Liver (tissue), 9 donors: ENCODE measurements around the gene OR6B1. TPM values are rescaled to one million over a fixed set of nuclear protein-coding genes. Genes with fewer than 3 reads are reported as not detected.

ENCODE experiments used
- DNase-seq: peaks from one replicate; pipeline ENCODE4 v3.0.0-alpha.2; 2017; ENCODE audit warnings: low spot score
- H3K27ac ChIP-seq, 2 donors: one replicate each; pipeline ENCODE4 v1.7.0; 2013; ENCODE audit warnings: inconsistent platforms in 2 of 2, low read length in 2 of 2, control low read depth in 1 of 2, low read depth in 1 of 2, mild to moderate bottlenecking in 1 of 2
- H3K27me3 ChIP-seq, 4 donors: one replicate each; pipeline versions ENCODE4 v1.6.1 to v1.7.0; 2013; ENCODE audit warnings: low read length in 3 of 4, inconsistent platforms in 1 of 4, mild to moderate bottlenecking in 1 of 4, moderate library complexity in 1 of 4; ENCODE audit not compliant: control insufficient read depth in 4 of 4, insufficient read depth in 4 of 4
- H3K36me3 ChIP-seq, 4 donors: one replicate each; pipeline versions ENCODE4 v1.6.1 to v1.7.0; 2013; ENCODE audit warnings: low read length in 3 of 4, mild to moderate bottlenecking in 3 of 4, low read depth in 1 of 4, moderate library complexity in 1 of 4; ENCODE audit not compliant: control insufficient read depth in 4 of 4, insufficient read depth in 3 of 4
- H3K4me1 ChIP-seq, 4 donors: one replicate each; pipeline versions ENCODE4 v1.6.1 to v1.7.0; 2013; ENCODE audit warnings: low read length in 3 of 4, mild to moderate bottlenecking in 3 of 4, moderate library complexity in 1 of 4; ENCODE audit not compliant: control insufficient read depth in 4 of 4, insufficient read depth in 4 of 4
- H3K4me3 ChIP-seq, 3 donors: one replicate each; pipeline versions ENCODE4 v1.6.1 to v1.7.0; 2013; ENCODE audit warnings: low read length in 3 of 3, control low read depth in 1 of 3, low read depth in 1 of 3, mild to moderate bottlenecking in 1 of 3
- H3K9ac ChIP-seq, 2 donors: one replicate each; pipeline ENCODE4 v1.7.0; 2013; ENCODE audit warnings: low read length in 2 of 2, mild to moderate bottlenecking in 2 of 2, moderate library complexity in 2 of 2, control low read depth in 1 of 2, low read depth in 1 of 2
- H3K9me3 ChIP-seq, 4 donors: one replicate each; pipeline versions ENCODE4 v1.6.1 to v1.7.0; 2013; ENCODE audit warnings: low read length in 3 of 4; ENCODE audit not compliant: control insufficient read depth in 4 of 4
- EGR1 ChIP-seq, 2 donors: IDR thresholded peaks; 2 replicates each; pipeline ENCODE4 v1.6.1; 2016 to 2018; ENCODE audit warnings: antibody characterized with exemption in 2 of 2, low read depth in 2 of 2
- FOXA1 ChIP-seq: IDR thresholded peaks from 2 replicates; pipeline ENCODE4 v1.6.1; 2016; ENCODE audit warnings: antibody characterized with exemption
- FOXA2 ChIP-seq: IDR thresholded peaks from 2 replicates; pipeline ENCODE4 v1.6.1; 2016; ENCODE audit warnings: antibody characterized with exemption
- GABPA ChIP-seq, 2 donors: IDR thresholded peaks in 1 of 2; conservative IDR thresholded peaks in 1 of 2; 2 replicates each; pipeline ENCODE4 v1.6.1; 2016; ENCODE audit warnings: antibody characterized with exemption in 2 of 2, mild to moderate bottlenecking in 1 of 2, moderate library complexity in 1 of 2
- HNF4A ChIP-seq, 2 donors: conservative IDR thresholded peaks; 2 replicates each; pipeline ENCODE4 v1.6.1; 2016; ENCODE audit warnings: antibody characterized with exemption in 2 of 2, mild to moderate bottlenecking in 2 of 2
- HNF4G ChIP-seq: IDR thresholded peaks from 2 replicates; pipeline ENCODE4 v1.6.1; 2016; ENCODE audit warnings: antibody characterized with exemption
- JUND ChIP-seq, 2 donors: IDR thresholded peaks; 2 replicates each; pipeline ENCODE4 v1.6.1; 2016; ENCODE audit warnings: antibody characterized with exemption in 2 of 2
- NR2F2 ChIP-seq: IDR thresholded peaks from 2 replicates; pipeline ENCODE4 v1.6.1; 2016; ENCODE audit warnings: antibody characterized with exemption
- RAD21 ChIP-seq, 2 donors: IDR thresholded peaks; 2 replicates each; pipeline ENCODE4 v1.6.1; 2016; ENCODE audit warnings: antibody characterized with exemption in 2 of 2, mild to moderate bottlenecking in 2 of 2
- RXRA ChIP-seq, 2 donors: IDR thresholded peaks; 2 replicates each; pipeline ENCODE4 v1.6.1; 2017 to 2018; ENCODE audit warnings: antibody characterized with exemption in 2 of 2, mild to moderate bottlenecking in 1 of 2
- SP1 ChIP-seq: IDR thresholded peaks from 2 replicates; pipeline ENCODE4 v1.6.1; 2018; ENCODE audit warnings: antibody characterized with exemption, mild to moderate bottlenecking
- TAF1 ChIP-seq: conservative IDR thresholded peaks from 2 replicates; pipeline ENCODE4 v1.6.1; 2016; ENCODE audit warnings: antibody characterized with exemption, mild to moderate bottlenecking
- YY1 ChIP-seq: IDR thresholded peaks from 2 replicates; pipeline ENCODE4 v1.6.1; 2016; ENCODE audit warnings: antibody characterized with exemption, mild to moderate bottlenecking
- WGBS: extraction: QIAGEN DNeasy Blood & Tissue Kit; methylation state at CpG from one replicate; pipeline ENCODE4 v1.1.7; 2013; 5-methylcytosine and 5-hydroxymethylcytosine counted together
- polyA plus RNA-seq, 2 donors: library from polyadenylated mRNA; stranded (reverse) in 1 of 2; unstranded in 1 of 2; fragments of 200-250 nt in 1 of 2; fragments of >200 nt in 1 of 2; fragmentation: Nextera tagmentation in 1 of 2; extraction: Ambion mirVana in 1 of 2; gene quantifications; one replicate each; pipeline versions ENCODE4 v1.2.1 to v1.2.3, GENCODE V29; 2013 to 2015
- total RNA-seq, 2 donors: library from RNA; depleted of rRNA; stranded (reverse); fragments of >200 nt; gene quantifications; one replicate each; pipeline ENCODE4 v1.2.3, GENCODE V29; 2014
- TF ChIP-seq, protein P1 (sequence below): IDR thresholded peaks from 2 replicates; pipeline ENCODE4 v1.6.1; 2016; ENCODE audit warnings: antibody characterized with exemption
- TF ChIP-seq, protein P2 (sequence below): fragments of 150-350 bp; IDR thresholded peaks from 2 replicates; pipeline ENCODE4 v1.5.1; 2017; ENCODE audit warnings: improper control_type of control experiment, low read depth, low read length; ENCODE audit not compliant: missing input control
- TF ChIP-seq, protein P3 (sequence below): IDR thresholded peaks from 2 replicates; pipeline ENCODE4 v1.6.1; 2016; ENCODE audit warnings: antibody characterized with exemption
- TF ChIP-seq, protein P4 (sequence below): IDR thresholded peaks from 2 replicates; pipeline ENCODE4 v1.6.1; 2016; ENCODE audit warnings: antibody characterized with exemption, mild to moderate bottlenecking
- TF ChIP-seq, protein P5 (sequence below): IDR thresholded peaks from 2 replicates; pipeline ENCODE4 v1.6.1; 2016; ENCODE audit warnings: antibody characterized with exemption
- donor health status: healthy.
- donor health status: healthy.
- donor health status: healthy.
- donor health status: healthy.
- donor health status: healthy.

OR6B1 gene
- total and polyA plus RNA-seq, 4 donors: 0.05 TPM; not detected in 3

DNA sequence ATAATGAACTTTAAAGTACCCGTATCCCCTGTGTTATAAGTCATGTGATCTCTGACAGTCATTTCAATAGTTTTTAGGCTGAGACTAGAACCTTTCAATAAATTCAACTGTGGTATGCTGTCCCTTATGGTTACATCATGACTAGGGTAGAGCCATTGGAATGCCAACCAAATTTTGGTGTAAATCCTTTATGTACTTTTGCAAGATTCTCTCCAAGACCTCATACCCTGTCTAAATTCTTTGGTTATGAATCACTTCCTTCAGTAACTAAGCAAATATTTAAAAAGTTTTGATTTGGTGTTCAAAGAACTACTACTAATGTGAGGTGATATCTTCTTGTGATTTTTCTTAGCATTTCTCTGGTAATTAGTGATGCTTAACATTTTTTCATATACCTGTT lies 20.8 kb upstream of the OR6B1 start:
- no peak overlapping the region for H3K27ac ChIP-seq
- 91% methylated on average over 1 of the region's 1 CpG for WGBS
- no peaks in the 10 kb centered on the region for H3K9me3 ChIP-seq
- no peaks in the 10 kb centered on the region for H3K4me1 ChIP-seq
- H3K27me3 ChIP-seq: no peaks in the 10 kb centered on the region
- TF ChIP-seq, protein P1, sequence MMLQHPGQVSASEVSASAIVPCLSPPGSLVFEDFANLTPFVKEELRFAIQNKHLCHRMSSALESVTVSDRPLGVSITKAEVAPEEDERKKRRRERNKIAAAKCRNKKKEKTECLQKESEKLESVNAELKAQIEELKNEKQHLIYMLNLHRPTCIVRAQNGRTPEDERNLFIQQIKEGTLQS: no peak
- TF ChIP-seq SP1: no peak
- no peak for TF ChIP-seq FOXA1
- TF ChIP-seq, protein P2, sequence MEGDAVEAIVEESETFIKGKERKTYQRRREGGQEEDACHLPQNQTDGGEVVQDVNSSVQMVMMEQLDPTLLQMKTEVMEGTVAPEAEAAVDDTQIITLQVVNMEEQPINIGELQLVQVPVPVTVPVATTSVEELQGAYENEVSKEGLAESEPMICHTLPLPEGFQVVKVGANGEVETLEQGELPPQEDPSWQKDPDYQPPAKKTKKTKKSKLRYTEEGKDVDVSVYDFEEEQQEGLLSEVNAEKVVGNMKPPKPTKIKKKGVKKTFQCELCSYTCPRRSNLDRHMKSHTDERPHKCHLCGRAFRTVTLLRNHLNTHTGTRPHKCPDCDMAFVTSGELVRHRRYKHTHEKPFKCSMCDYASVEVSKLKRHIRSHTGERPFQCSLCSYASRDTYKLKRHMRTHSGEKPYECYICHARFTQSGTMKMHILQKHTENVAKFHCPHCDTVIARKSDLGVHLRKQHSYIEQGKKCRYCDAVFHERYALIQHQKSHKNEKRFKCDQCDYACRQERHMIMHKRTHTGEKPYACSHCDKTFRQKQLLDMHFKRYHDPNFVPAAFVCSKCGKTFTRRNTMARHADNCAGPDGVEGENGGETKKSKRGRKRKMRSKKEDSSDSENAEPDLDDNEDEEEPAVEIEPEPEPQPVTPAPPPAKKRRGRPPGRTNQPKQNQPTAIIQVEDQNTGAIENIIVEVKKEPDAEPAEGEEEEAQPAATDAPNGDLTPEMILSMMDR: no peak
- no peak for TF ChIP-seq NR2F2
- TF ChIP-seq, protein P3, sequence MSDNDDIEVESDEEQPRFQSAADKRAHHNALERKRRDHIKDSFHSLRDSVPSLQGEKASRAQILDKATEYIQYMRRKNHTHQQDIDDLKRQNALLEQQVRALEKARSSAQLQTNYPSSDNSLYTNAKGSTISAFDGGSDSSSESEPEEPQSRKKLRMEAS: no peak
- no peak for TF ChIP-seq FOXA2
- TF ChIP-seq YY1: no peak
- no peak for TF ChIP-seq RAD21 (IDR thresholded peaks at IDR 0.05)
- no peak for TF ChIP-seq TAF1
- TF ChIP-seq EGR1 (IDR thresholded peaks at IDR 0.05; ENCODE audit: low read depth in 2 of 2): no peak
- no peak for TF ChIP-seq HNF4A (conservative IDR thresholded peaks at IDR 0.05)
- TF ChIP-seq RXRA (IDR thresholded peaks at IDR 0.05): no peak
- TF ChIP-seq JUND (IDR thresholded peaks at IDR 0.05): no peak
- TF ChIP-seq, protein P4, sequence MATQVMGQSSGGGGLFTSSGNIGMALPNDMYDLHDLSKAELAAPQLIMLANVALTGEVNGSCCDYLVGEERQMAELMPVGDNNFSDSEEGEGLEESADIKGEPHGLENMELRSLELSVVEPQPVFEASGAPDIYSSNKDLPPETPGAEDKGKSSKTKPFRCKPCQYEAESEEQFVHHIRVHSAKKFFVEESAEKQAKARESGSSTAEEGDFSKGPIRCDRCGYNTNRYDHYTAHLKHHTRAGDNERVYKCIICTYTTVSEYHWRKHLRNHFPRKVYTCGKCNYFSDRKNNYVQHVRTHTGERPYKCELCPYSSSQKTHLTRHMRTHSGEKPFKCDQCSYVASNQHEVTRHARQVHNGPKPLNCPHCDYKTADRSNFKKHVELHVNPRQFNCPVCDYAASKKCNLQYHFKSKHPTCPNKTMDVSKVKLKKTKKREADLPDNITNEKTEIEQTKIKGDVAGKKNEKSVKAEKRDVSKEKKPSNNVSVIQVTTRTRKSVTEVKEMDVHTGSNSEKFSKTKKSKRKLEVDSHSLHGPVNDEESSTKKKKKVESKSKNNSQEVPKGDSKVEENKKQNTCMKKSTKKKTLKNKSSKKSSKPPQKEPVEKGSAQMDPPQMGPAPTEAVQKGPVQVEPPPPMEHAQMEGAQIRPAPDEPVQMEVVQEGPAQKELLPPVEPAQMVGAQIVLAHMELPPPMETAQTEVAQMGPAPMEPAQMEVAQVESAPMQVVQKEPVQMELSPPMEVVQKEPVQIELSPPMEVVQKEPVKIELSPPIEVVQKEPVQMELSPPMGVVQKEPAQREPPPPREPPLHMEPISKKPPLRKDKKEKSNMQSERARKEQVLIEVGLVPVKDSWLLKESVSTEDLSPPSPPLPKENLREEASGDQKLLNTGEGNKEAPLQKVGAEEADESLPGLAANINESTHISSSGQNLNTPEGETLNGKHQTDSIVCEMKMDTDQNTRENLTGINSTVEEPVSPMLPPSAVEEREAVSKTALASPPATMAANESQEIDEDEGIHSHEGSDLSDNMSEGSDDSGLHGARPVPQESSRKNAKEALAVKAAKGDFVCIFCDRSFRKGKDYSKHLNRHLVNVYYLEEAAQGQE: no peak
- TF ChIP-seq HNF4G: no peak
- no peak for TF ChIP-seq GABPA (IDR thresholded peaks at IDR 0.05 in 1 of 2, conservative IDR thresholded peaks at IDR 0.05 in 1 of 2)
- TF ChIP-seq, protein P5, sequence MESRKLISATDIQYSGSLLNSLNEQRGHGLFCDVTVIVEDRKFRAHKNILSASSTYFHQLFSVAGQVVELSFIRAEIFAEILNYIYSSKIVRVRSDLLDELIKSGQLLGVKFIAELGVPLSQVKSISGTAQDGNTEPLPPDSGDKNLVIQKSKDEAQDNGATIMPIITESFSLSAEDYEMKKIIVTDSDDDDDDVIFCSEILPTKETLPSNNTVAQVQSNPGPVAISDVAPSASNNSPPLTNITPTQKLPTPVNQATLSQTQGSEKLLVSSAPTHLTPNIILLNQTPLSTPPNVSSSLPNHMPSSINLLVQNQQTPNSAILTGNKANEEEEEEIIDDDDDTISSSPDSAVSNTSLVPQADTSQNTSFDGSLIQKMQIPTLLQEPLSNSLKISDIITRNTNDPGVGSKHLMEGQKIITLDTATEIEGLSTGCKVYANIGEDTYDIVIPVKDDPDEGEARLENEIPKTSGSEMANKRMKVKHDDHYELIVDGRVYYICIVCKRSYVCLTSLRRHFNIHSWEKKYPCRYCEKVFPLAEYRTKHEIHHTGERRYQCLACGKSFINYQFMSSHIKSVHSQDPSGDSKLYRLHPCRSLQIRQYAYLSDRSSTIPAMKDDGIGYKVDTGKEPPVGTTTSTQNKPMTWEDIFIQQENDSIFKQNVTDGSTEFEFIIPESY: no peak
- DNase-seq: no peak
- no peak overlapping the region for H3K4me3 ChIP-seq
- H3K9ac ChIP-seq: no peak overlapping the region
- no peaks in the 10 kb centered on the region for H3K36me3 ChIP-seq
